Mucosa of descending colon (tissue), 3 donors: ENCODE data around the gene GET4. TPM values are rescaled to one million over a fixed set of nuclear protein-coding genes. Genes with fewer than 3 reads are reported as not detected.

Experiments used
- ATAC-seq: fragments of 200-7000 bp; cut with Tn5 transposase; one replicate; pipeline ENCODE4 v1.9.1; 2020; ENCODE audit warnings: mild to moderate bottlenecking, moderate library complexity
- DNase-seq, 3 donors: peaks; one replicate each; pipeline ENCODE4 v3.0.0-alpha.2; 2020
- H3K36me3 ChIP-seq: fragments of 200-600 bp; one replicate; pipeline ENCODE4 v1.8.0; 2021; ENCODE audit warnings: low read depth, mild to moderate bottlenecking
- H3K4me1 ChIP-seq: fragments of 200-600 bp; one replicate; pipeline ENCODE4 v1.8.0; 2021; ENCODE audit warnings: low read depth, mild to moderate bottlenecking
- H3K4me3 ChIP-seq: fragments of 200-600 bp; one replicate; pipeline ENCODE4 v1.8.0; 2021; ENCODE audit warnings: mild to moderate bottlenecking
- H3K9me3 ChIP-seq: fragments of 200-600 bp; one replicate; pipeline ENCODE4 v1.8.0; 2021; ENCODE audit warnings: mild to moderate bottlenecking
- CTCF ChIP-seq: fragments of 200-600 bp; IDR thresholded peaks from one replicate; pipeline ENCODE4 v1.8.0; 2022; ENCODE audit warnings: antibody characterized with exemption, mild to moderate bottlenecking
- intact Hi-C, 2 donors: fragments of 100-400 bp; cut with DNase I in 1 of 2; cut with micrococcal nuclease in 1 of 2; formaldehyde crosslinking; loops; one replicate each; pipeline versions ENCODE4 v1.11.0 to v1.11.1; 2022; cut with DNase I, micrococcal nuclease
- total RNA-seq, 3 donors: library from RNA; stranded (reverse); fragmentation: NEBNext Ultra II Directional in 2 of 3; extraction: Animal tissue kit (Norgen Biotek cat#: 25700) in 2 of 3; gene quantifications; one replicate each; pipeline versions ENCODE4 v1.2.1 to v1.2.4, GENCODE V29; 2021 to 2023
- donor health status: DM: no; HTN: no; CAD: no; lungs with moderate emphysema.
- donor health status: DM: no; HTN: no; CAD: no.
- donor health status: DM: no; HTN: yes; CAD: no.

The GET4 gene
- total RNA-seq, 3 donors from 2014 or later, result 36.9 to 48.8 (median 48.2) TPM

GRCh38 chr7:879093-879492, 2.7 kb downstream of the GET4 start:
- no peak for DNase-seq
- intact Hi-C loops, result no loop called here
- no peak for TF ChIP-seq CTCF
- no peak overlapping the region for H3K4me3 ChIP-seq
- peaks cover 14% of the 10 kb centered on the region for H3K4me1 ChIP-seq
- peaks cover 4% of the 10 kb centered on the region for H3K36me3 ChIP-seq
- no peak for ATAC-seq
- H3K9me3 ChIP-seq, result no peaks in the 10 kb centered on the region

GRCh38 chr7:879706-880105, 3.4 kb downstream of the GET4 start:
- intact Hi-C loops, result no loop called here
- H3K36me3 ChIP-seq, result peaks cover 4% of the 10 kb centered on the region
- H3K9me3 ChIP-seq, result no peaks in the 10 kb centered on the region
- H3K4me3 ChIP-seq, result no peak overlapping the region
- DNase-seq (no peak), ATAC-seq (no peak)
- peaks cover 14% of the 10 kb centered on the region for H3K4me1 ChIP-seq
- no peak for TF ChIP-seq CTCF

- no peak for DNase-seq
- Histone ChIP-seq H3K9me3 (no peaks in the 10 kb centered on the region), H3K4me3 (no peak overlapping the region), H3K36me3 (peaks cover 4% of the 10 kb centered on the region), H3K4me1 (peaks cover 14% of the 10 kb centered on the region)
- no peak for TF ChIP-seq CTCF
- no peak for ATAC-seq
- intact Hi-C loops, result no loop called here
Observed at GRCh38 chr7:880450-880849, 4.1 kb downstream of the GET4 start.

DNA sequence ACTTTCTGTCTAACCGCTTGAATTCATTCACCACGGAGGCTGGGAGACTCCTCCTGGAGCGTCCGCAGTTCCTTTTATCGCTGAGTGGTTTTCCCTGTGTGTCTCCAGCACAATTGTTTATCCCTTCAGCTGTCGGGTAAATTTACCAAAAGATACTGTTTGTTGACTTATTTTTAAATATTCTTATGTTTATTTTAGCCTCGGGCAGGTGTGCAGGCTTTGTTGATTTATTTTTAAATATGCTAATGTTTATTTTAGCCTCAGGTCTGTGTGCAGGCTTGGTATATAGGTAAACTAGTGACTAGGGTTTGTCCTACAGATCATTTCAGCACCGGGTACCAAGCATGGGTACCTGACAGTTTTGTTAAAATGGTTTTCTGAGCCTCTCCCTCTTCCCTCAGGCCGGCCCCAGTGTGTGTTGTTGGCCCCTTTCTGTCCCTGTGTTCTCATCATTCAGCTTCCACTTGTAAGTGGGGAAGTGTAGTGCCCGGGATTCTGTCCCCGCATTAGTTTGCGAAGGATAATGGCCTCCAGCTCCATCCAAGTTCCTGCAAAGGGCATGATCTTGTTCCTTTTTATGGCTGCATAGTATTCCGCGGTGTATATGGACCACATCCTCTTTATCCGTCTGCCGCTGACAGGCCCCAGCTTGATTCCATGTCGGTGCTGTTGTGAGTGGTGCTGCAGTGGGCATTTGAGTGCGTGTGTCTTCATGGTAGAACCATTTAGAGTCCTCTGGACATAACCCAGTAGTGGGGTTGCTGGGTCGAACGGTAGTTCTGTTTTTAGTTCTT, 5.3 kb downstream of the GET4 start:
- intact Hi-C loops, result no loop called here

GRCh38 chr7:882336-883035, 6.1 kb downstream of the GET4 start:
- ATAC-seq (no peak), DNase-seq (peak in 2 of 3 donors; percentile 23 to 36)
- H3K4me1 ChIP-seq, result peaks cover 14% of the 10 kb centered on the region
- H3K4me3 ChIP-seq, result no peak overlapping the region
- H3K36me3 ChIP-seq, result no peaks in the 10 kb centered on the region
- no peak for TF ChIP-seq CTCF
- H3K9me3 ChIP-seq, result no peaks in the 10 kb centered on the region
- intact Hi-C loops, result no loop called here

More for the DNA sequence above, 5.3 kb downstream of the GET4 start:
- TF ChIP-seq CTCF, result no peak
- ATAC-seq (no peak), DNase-seq (peak in 2 of 3 donors; percentile 5 to 8)
- Histone ChIP-seq H3K9me3 (no peaks in the 10 kb centered on the region), H3K4me1 (peaks cover 14% of the 10 kb centered on the region), H3K4me3 (no peak overlapping the region), H3K36me3 (no peaks in the 10 kb centered on the region)
